GM12878 (cell line): ENCODE results near the gene WDFY1. TPM values are rescaled to one million over a fixed set of nuclear protein-coding genes. Genes with fewer than 3 reads are reported as not detected.

Experiments used
- BMI1 ChIP-seq: fragments of 450-650 bp; IDR thresholded peaks from 2 replicates; pipeline ENCODE4 v1.6.1; 2016; ENCODE audit warnings: mild to moderate bottlenecking, moderate library complexity, borderline replicate concordance
- CEBPB ChIP-seq, 2 experiments: fragments of 150-350 bp in 1 of 2; IDR thresholded peaks; 2 replicates each; pipeline ENCODE4 v1.6.1; 2012 to 2014; ENCODE audit warnings: low read depth in 2 of 2, low read length in 2 of 2, borderline replicate concordance in 1 of 2, inconsistent platforms in 1 of 2
- CHD1 ChIP-seq: IDR thresholded peaks from 2 replicates; pipeline ENCODE4 v1.6.1; 2012; ENCODE audit warnings: low read depth, low read length, improper control_type of control experiment
- CREB1 ChIP-seq: IDR thresholded peaks from 2 replicates; pipeline ENCODE4 v1.6.1; 2012; ENCODE audit warnings: low read depth, mild to moderate bottlenecking, inconsistent platforms
- ELK1 ChIP-seq: IDR thresholded peaks from 2 replicates; pipeline ENCODE4 v1.6.1; 2012; ENCODE audit warnings: low read depth, low read length, improper control_type of control experiment
- EZH2 ChIP-seq: IDR thresholded peaks from 2 replicates; pipeline ENCODE4 v1.6.1; 2012; ENCODE audit warnings: low read depth, mild to moderate bottlenecking, control low read depth, inconsistent platforms, low read length, borderline replicate concordance; ENCODE audit not compliant: control insufficient read depth
- GABPA ChIP-seq: IDR thresholded peaks from 2 replicates; pipeline ENCODE4 v1.6.1; 2014; ENCODE audit warnings: antibody characterized with exemption, low read depth, mild to moderate bottlenecking, inconsistent platforms
- GATAD2B ChIP-seq: fragments of 450-650 bp; conservative IDR thresholded peaks from 2 replicates; pipeline ENCODE4 v1.6.1; 2017; ENCODE audit warnings: low read depth, mild to moderate bottlenecking, moderate library complexity
- IKZF2 ChIP-seq, 2 experiments: fragments of 450-650 bp; IDR thresholded peaks; 2 replicates each; pipeline ENCODE4 v1.6.1; 2017; ENCODE audit warnings: mild to moderate bottlenecking in 2 of 2, moderate library complexity in 2 of 2
- MEF2A ChIP-seq: IDR thresholded peaks from 2 replicates; pipeline ENCODE4 v1.6.1; 2011; ENCODE audit warnings: low read depth, mild to moderate bottlenecking, low read length, moderate library complexity; ENCODE audit not compliant: insufficient read depth
- NBN ChIP-seq: fragments of 450-650 bp; IDR thresholded peaks from 2 replicates; pipeline ENCODE4 v1.6.1; 2016
- NKRF ChIP-seq: fragments of 450-650 bp; conservative IDR thresholded peaks from 2 replicates; pipeline ENCODE4 v1.6.1; 2017; ENCODE audit warnings: mild to moderate bottlenecking, moderate library complexity
- PAX5 ChIP-seq: IDR thresholded peaks from 2 replicates; pipeline ENCODE4 v1.6.1; 2011; ENCODE audit warnings: low read depth, low read length, borderline replicate concordance
- PML ChIP-seq: IDR thresholded peaks from 2 replicates; pipeline ENCODE4 v1.6.1; 2012; ENCODE audit warnings: low read length, inconsistent platforms
- POLR2AphosphoS2 ChIP-seq: IDR thresholded peaks from 2 replicates; pipeline ENCODE4 v1.6.1; 2011; ENCODE audit warnings: low read depth, mild to moderate bottlenecking, low read length, improper control_type of control experiment, moderate library complexity
- RB1 ChIP-seq: fragments of 450-650 bp; formaldehyde crosslinking; IDR thresholded peaks from 2 replicates; pipeline ENCODE4 v1.6.1; 2017; ENCODE audit warnings: mild to moderate bottlenecking, borderline replicate concordance
- RBBP5 ChIP-seq: fragments of 200-600 bp; sonication (generic); conservative IDR thresholded peaks from 2 replicates; pipeline ENCODE4 v1.6.1; 2016
- RELA ChIP-seq: fragments of 450-650 bp; IDR thresholded peaks from 2 replicates; pipeline ENCODE4 v1.8.0; 2014; ENCODE audit warnings: borderline replicate concordance; ENCODE audit not compliant: partially characterized antibody
- RUNX3 ChIP-seq: IDR thresholded peaks from 2 replicates; pipeline ENCODE4 v1.6.1; 2012; ENCODE audit warnings: low read length, inconsistent platforms
- SP1 ChIP-seq: IDR thresholded peaks from one replicate; pipeline ENCODE4 v1.6.1; 2011; ENCODE audit warnings: low read depth, low read length
- STAT1 ChIP-seq: fragments of 450-650 bp; conservative IDR thresholded peaks from 2 replicates; pipeline ENCODE4 v1.6.1; 2014; ENCODE audit warnings: antibody characterized with exemption, mild to moderate bottlenecking
- SUZ12 ChIP-seq: fragments of 200-600 bp; sonication (generic); IDR thresholded peaks from one replicate; pipeline ENCODE4 v1.6.1; 2018; ENCODE audit warnings: antibody characterized with exemption, mild to moderate bottlenecking; ENCODE audit not compliant: unreplicated experiment
- TAF1 ChIP-seq: IDR thresholded peaks from 2 replicates; pipeline ENCODE4 v1.6.1; 2011; ENCODE audit warnings: mild to moderate bottlenecking, low read depth, low read length, borderline replicate concordance
- ZNF24 ChIP-seq: fragments of 450-650 bp; IDR thresholded peaks from 2 replicates; pipeline ENCODE4 v1.6.1; 2017; ENCODE audit warnings: antibody characterized with exemption, mild to moderate bottlenecking
- ZNF384 ChIP-seq: IDR thresholded peaks from 2 replicates; pipeline ENCODE4 v1.6.1; 2012; ENCODE audit warnings: low read depth, mild to moderate bottlenecking, low read length, improper control_type of control experiment, borderline replicate concordance
- polyA plus RNA-seq, 11 experiments: library from polyadenylated mRNA; depleted of rRNA in 4 of 11; unstranded in 6 of 11; stranded (reverse) in 5 of 11; fragments of >200 nt; fragmentation: Nextera tagmentation in 4 of 11; fragmentation: Illumina TruSeq in 1 of 11; extraction: Ambion mirVana in 4 of 11; extraction: Trizol in 1 of 11; gene quantifications; 1 replicate in 1 of 11; 2 replicates in 10 of 11; pipeline versions ENCODE4 v1.2.1 to v1.2.3, GENCODE V29; 2011 to 2016; ENCODE audit warnings: inconsistent platforms in 2 of 11, missing spikeins in 2 of 11, low read depth in 1 of 11
- total RNA-seq, 4 experiments: library from RNA; depleted of rRNA in 3 of 4; stranded (reverse); fragments of >200 nt in 3 of 4; fragmentation: Illumina TruSeq in 1 of 4; extraction: Trizol in 1 of 4; gene quantifications; 2 replicates each; pipeline versions ENCODE4 v1.2.1 to v1.2.3, GENCODE V29; 2013 to 2021
- TF ChIP-seq, protein P1 (sequence below): fragments of 450-650 bp; IDR thresholded peaks from 2 replicates; pipeline ENCODE4 v1.6.1; 2018; ENCODE audit warnings: borderline replicate concordance, mild to moderate bottlenecking; ENCODE audit not compliant: partially characterized antibody

WDFY1 gene
- total and polyA plus RNA-seq, 10 of the 15 experiments (the other 5 are each of a cell fraction or from before 2014, with no cell fraction given) = 2.9 to 28.1 (median 13.1) TPM

DNA sequence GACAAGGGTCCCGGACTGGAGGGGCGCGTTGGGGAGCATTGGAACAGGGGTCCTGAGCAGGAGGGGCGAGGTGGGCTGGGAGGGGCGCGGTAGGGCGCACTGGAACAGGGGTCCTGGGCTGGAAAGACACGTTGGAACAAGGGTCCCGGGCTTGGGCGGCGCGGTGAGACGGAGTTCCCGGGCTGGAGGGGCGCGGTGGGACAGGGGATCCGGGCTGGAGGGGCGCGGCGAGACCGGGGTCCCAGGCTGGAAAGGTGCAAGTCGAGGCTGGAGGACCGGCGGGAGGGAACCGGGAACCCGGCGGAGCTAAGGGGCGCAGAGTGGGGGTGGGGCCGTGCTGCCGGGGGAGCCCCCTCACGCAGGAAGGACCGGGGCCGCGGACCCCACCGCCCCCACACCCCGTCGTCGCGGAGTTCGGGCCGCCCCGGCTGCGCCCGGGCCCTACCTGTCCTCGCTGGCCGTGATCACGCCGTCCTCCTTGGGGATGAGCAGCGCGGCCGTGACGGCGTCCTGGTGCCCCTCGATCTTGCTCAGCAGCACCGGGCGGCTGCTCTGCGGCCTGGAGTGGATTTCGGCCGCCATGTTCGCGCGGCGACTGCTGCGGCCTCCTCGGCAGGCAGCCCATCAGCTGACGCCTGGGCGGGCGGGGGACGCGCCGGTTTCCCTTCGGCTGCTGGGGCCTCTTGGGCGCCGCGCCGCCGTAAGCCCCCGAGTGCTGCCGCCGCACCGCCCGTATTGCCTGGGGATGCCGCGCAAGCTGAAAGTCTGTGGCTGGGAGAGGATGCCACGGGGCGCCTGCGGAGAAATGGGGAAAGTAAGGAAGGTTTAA lies at the start of gene WDFY1 (continued):
- TF ChIP-seq, protein P1, sequence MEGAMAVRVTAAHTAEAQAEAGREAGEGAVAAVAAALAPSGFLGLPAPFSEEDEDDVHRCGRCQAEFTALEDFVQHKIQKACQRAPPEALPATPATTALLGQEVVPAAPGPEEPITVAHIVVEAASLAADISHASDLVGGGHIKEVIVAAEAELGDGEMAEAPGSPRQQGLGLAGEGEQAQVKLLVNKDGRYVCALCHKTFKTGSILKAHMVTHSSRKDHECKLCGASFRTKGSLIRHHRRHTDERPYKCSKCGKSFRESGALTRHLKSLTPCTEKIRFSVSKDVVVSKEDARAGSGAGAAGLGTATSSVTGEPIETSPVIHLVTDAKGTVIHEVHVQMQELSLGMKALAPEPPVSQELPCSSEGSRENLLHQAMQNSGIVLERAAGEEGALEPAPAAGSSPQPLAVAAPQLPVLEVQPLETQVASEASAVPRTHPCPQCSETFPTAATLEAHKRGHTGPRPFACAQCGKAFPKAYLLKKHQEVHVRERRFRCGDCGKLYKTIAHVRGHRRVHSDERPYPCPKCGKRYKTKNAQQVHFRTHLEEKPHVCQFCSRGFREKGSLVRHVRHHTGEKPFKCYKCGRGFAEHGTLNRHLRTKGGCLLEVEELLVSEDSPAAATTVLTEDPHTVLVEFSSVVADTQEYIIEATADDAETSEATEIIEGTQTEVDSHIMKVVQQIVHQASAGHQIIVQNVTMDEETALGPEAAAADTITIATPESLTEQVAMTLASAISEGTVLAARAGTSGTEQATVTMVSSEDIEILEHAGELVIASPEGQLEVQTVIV = no peak
- TF ChIP-seq ZNF384 = no peak
- no peak for TF ChIP-seq CEBPB (IDR thresholded peaks at IDR 0.05; ENCODE audit: borderline replicate concordance in 1 of 2, low read depth in 2 of 2, low read length in 2 of 2)
- TF ChIP-seq GABPA = no peak
- 0 out of 2 replicates have a peak, but pooled peaks have one; percentile 48 for TF ChIP-seq PML
- TF ChIP-seq RB1 = peak; percentile 73; the same call in 1 of the 2 replicates
- TF ChIP-seq GATAD2B = peak; percentile 94
- TF ChIP-seq NBN = peak; percentile 42; the same call in 1 of the 2 replicates
- no peak for TF ChIP-seq SUZ12
- TF ChIP-seq CHD1 = 0 out of 2 replicates have a peak, but pooled peaks have one; percentile 61
- peak; percentile 85 for TF ChIP-seq NKRF
- no peak for TF ChIP-seq EZH2
- TF ChIP-seq ZNF24 = no peak
- peak; percentile 43; the same call in 1 of the 2 replicates for TF ChIP-seq PAX5
- TF ChIP-seq POLR2AphosphoS2 = no peak
- TF ChIP-seq MEF2A = no peak
- TF ChIP-seq IKZF2 (IDR thresholded peaks at IDR 0.05) = peak in 1 of 2 experiments; percentile 35; a peak in 1 of 4 replicates
- peak; percentile 57 for TF ChIP-seq RELA
- peak; percentile 69; the same call in 1 of the 2 replicates for TF ChIP-seq TAF1
- peak; percentile 57 for TF ChIP-seq RUNX3
- TF ChIP-seq CREB1 = peak; percentile 62; the same call in 1 of the 2 replicates
- TF ChIP-seq SP1 = peak; percentile 55
- no peak for TF ChIP-seq RBBP5
- TF ChIP-seq BMI1 = peak; percentile 16; the same call in 1 of the 2 replicates
- TF ChIP-seq STAT1 = 0 out of 2 replicates have a peak, but pooled peaks have one; percentile 65
- peak; percentile 31; the same call in 1 of the 2 replicates for TF ChIP-seq ELK1
